NT2/D1 (cell line): Measurements from ENCODE around the gene DUSP16.

Experiments
- SUZ12 ChIP-seq: IDR thresholded peaks from 2 replicates; pipeline ENCODE4 v1.6.1; 2011; ENCODE audit not compliant: insufficient read length, insufficient read depth; ENCODE audit errors: extremely low read depth
- ZNF274 ChIP-seq: IDR thresholded peaks from 2 replicates; pipeline ENCODE4 v1.6.1; 2011; ENCODE audit warnings: mild to moderate bottlenecking, low read depth, low read length

GRCh38 chr12:12550277-12550676 is 12.4 kb downstream of the DUSP16 start:
- TF ChIP-seq ZNF274 (no peak), SUZ12 (no peak)
